NCI-H1048 (cell line): Measurements from ENCODE around the gene HACD1.
"Not testable (repeated sequence)": the region's sequence is repeated elsewhere in the genome, so short reads cannot be mapped to it uniquely, and the experiment has no call there.

Source experiments
- DNase-seq: peaks from one replicate; lab custom pipeline; 2025; lab: John Stamatoyannopoulos, UW

Gene HACD1

GRCh38 chr10:17643339-17643754 lies 26.2 kb upstream of the HACD1 start:
- peak; percentile 45 for DNase-seq

GRCh38 chr10:17640331-17640816 lies 23.2 kb upstream of the HACD1 start:
- no peak for DNase-seq

- no peak for DNase-seq
Observed at GRCh38 chr10:17637869-17638268, 20.7 kb upstream of the HACD1 start.

- DNase-seq = no peak
Observed at GRCh38 chr10:17633353-17633752, 16.2 kb upstream of the HACD1 start.

GRCh38 chr10:17632590-17632989 lies 15.4 kb upstream of the HACD1 start:
- DNase-seq = not testable (repeated sequence)

- no peak for DNase-seq
Observed at GRCh38 chr10:17626656-17627055, 9.5 kb upstream of the HACD1 start.

- DNase-seq = no peak
Observed at GRCh38 chr10:17624996-17625395, 7.8 kb upstream of the HACD1 start.

- DNase-seq = no peak
Observed at GRCh38 chr10:17622061-17622460, 4.9 kb upstream of the HACD1 start.

GRCh38 chr10:17616403-17617030 lies 657 bp downstream of the HACD1 start:
- DNase-seq = no peak

- no peak for DNase-seq
Observed at GRCh38 chr10:17609523-17610079, 7.6 kb downstream of the HACD1 start.

GRCh38 chr10:17607603-17608332 lies 9.4 kb downstream of the HACD1 start:
- peak; percentile 13 for DNase-seq

GRCh38 chr10:17607060-17607459 lies 10.1 kb downstream of the HACD1 start:
- DNase-seq = no peak

- no peak for DNase-seq
Observed at GRCh38 chr10:17606547-17607040, 10.6 kb downstream of the HACD1 start.

GRCh38 chr10:17605936-17606335 lies 11.2 kb downstream of the HACD1 start:
- DNase-seq = no peak

GRCh38 chr10:17599089-17599488 lies 18.1 kb downstream of the HACD1 start:
- DNase-seq = no peak

- DNase-seq = no peak
Observed at GRCh38 chr10:17597386-17597785, 19.8 kb downstream of the HACD1 start.

GRCh38 chr10:17590969-17591645 lies 26.1 kb downstream of the HACD1 start:
- DNase-seq = no peak

- not testable (repeated sequence) for DNase-seq
Observed at GRCh38 chr10:17589316-17589715, 27.9 kb downstream of the HACD1 start.

GRCh38 chr10:17588420-17588819 lies 28.8 kb downstream of the HACD1 start:
- DNase-seq = no peak

- not testable (repeated sequence) for DNase-seq
Observed at GRCh38 chr10:17587321-17587720, 29.9 kb downstream of the HACD1 start.

- DNase-seq = no peak
Observed at GRCh38 chr10:17586821-17587234, 30.3 kb downstream of the HACD1 start.

- no peak for DNase-seq
Observed at GRCh38 chr10:17585016-17585415, 32.2 kb downstream of the HACD1 start.
